Cardiac fibroblast (primary cell): ENCODE data around the gene SERPINA4.

Experiments used
- DNase-seq, 2 donors: peaks; one replicate each; pipeline versions ENCODE4 v3.0.0 to v3.0.0-alpha.2; 2010; ENCODE audit warnings: low read depth in 2 of 2
- H3K4me3 ChIP-seq, 2 donors: replicated peaks in 1 of 2; 1 replicate in 1 of 2; 2 replicates in 1 of 2; pipeline ENCODE4 v1.5.1; 2011; ENCODE audit warnings: low read depth in 2 of 2, low read length in 2 of 2, mild to moderate bottlenecking in 2 of 2, moderate library complexity in 1 of 2
- TF ChIP-seq, protein P1 (sequence below): IDR thresholded peaks from one replicate; pipeline ENCODE4 v1.5.1; 2011; ENCODE audit warnings: low read depth, mild to moderate bottlenecking, low read length, inconsistent platforms

SERPINA4 gene, protein sequence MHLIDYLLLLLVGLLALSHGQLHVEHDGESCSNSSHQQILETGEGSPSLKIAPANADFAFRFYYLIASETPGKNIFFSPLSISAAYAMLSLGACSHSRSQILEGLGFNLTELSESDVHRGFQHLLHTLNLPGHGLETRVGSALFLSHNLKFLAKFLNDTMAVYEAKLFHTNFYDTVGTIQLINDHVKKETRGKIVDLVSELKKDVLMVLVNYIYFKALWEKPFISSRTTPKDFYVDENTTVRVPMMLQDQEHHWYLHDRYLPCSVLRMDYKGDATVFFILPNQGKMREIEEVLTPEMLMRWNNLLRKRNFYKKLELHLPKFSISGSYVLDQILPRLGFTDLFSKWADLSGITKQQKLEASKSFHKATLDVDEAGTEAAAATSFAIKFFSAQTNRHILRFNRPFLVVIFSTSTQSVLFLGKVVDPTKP

GRCh38 chr14:94560751-94561655, at the start of gene SERPINA4:
TSS of gene SERPINA4 (plus strand) at chr14:94561442. CDS start at chr14:94563483, 2,041 bp downstream.
- no peak within 1 kb of the TSS for H3K4me3 ChIP-seq
- TF ChIP-seq, protein P1, sequence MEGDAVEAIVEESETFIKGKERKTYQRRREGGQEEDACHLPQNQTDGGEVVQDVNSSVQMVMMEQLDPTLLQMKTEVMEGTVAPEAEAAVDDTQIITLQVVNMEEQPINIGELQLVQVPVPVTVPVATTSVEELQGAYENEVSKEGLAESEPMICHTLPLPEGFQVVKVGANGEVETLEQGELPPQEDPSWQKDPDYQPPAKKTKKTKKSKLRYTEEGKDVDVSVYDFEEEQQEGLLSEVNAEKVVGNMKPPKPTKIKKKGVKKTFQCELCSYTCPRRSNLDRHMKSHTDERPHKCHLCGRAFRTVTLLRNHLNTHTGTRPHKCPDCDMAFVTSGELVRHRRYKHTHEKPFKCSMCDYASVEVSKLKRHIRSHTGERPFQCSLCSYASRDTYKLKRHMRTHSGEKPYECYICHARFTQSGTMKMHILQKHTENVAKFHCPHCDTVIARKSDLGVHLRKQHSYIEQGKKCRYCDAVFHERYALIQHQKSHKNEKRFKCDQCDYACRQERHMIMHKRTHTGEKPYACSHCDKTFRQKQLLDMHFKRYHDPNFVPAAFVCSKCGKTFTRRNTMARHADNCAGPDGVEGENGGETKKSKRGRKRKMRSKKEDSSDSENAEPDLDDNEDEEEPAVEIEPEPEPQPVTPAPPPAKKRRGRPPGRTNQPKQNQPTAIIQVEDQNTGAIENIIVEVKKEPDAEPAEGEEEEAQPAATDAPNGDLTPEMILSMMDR, result no peak
- no peak for DNase-seq

GRCh38 chr14:94514351-94514750, 46.9 kb upstream of the SERPINA4 start:
- TF ChIP-seq, protein P1, result no peak
- H3K4me3 ChIP-seq, result no peak overlapping the region

GRCh38 chr14:94515426-94515825, 45.8 kb upstream of the SERPINA4 start:
- H3K4me3 ChIP-seq, result no peak overlapping the region
- no peak for DNase-seq
- TF ChIP-seq, protein P1, result no peak

More at GRCh38 chr14:94514351-94514750, 46.9 kb upstream of the SERPINA4 start:
- no peak for DNase-seq

- DNase-seq, result no peak
- H3K4me3 ChIP-seq, result no peak overlapping the region
- TF ChIP-seq, protein P1, result no peak
These were observed 45.4 kb upstream of the SERPINA4 start for GRCh38 chr14:94515856-94516255.

DNA sequence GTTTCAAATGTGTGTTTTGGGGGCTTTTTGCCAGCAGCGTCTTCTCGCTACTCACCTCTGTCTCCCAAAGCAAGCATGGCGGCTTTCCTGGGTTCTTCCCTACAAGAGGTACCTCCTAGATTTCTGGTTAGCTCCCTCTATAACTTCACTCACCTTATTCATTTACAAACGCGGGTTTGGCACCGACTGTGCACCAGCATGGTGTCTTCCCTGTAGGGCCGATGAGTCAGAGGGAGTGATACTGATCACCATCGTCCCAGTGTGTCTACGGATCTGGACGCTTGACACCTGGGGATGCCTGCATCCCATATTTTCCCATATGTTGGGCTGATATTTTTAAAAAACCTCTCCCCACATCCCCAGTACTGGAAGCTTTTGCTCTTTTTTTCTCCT, 44.0 kb upstream of the SERPINA4 start:
- TF ChIP-seq, protein P1, result no peak

DNA sequence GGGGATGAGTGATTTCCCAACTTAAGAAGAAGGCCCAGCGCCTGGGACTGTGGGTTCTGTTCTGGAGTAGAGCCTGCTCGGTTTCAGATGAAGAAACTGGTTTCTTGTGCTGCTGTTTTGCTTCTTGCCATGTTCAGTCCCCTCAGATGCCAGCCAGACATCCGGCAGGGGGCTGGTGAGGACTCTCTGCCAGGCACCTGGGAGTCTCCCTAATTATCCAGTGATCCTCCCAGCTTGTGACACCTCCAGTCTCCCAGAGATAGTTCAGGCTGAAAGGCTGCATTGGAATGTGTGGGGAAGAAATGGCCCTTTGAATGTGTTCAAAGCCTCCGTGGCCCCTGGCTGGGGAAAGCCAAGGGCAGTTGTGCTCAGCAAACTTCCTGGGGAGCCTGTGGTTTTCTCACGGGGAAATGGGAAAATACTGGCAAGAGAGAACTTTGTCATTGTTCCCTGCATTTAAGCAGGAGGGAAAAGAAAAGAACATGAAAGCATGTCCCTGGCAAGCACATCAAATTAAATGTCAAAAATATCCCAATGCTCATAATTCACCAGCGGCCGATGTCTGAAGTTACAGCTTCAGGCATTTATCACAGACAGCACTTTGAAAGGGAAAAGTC, 43.5 kb upstream of the SERPINA4 start:
- DNase-seq, result no peak
- no peak overlapping the region for H3K4me3 ChIP-seq
- TF ChIP-seq, protein P1, result no peak

More for the DNA sequence above, 44.0 kb upstream of the SERPINA4 start:
- DNase-seq, result no peak
- no peak overlapping the region for H3K4me3 ChIP-seq
